Measurements from ENCODE around the gene TFF3.

DNA sequence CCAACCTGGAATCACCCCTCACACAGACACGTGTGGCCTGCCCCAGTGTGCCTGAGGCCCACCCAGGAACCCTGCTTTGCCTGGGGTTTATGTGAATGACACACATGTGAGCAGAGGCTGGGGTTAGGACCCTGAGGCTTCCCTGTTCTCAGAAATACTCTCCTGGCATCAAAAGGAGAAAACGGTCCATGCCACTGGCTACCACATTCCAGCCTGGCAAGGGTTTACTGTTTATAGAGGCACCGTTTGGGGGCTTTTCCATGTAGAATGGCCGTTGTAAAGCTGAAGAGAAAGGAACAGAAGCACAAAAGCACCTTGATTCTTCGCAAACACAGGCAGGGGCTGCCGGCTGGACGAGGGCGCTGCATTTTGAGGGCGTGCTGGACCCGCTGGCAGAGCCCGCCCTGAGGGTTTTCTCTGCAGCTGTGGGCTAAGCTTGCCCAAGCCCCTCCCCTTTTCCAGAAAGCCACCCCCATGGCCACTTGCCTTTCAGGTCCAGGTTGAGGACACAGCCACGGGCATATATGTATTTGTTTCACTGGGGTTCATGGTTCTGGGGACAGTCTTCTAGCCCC lies 13.0 kb downstream of the TFF3 start:
- no peak for TF ChIP-seq TAF1 (IDR thresholded peaks at IDR 0.05; ENCODE audit: borderline replicate concordance, insufficient read depth, low read length)
- no peak for TF ChIP-seq POLR2AphosphoS5 (IDR thresholded peaks at IDR 0.05; ENCODE audit: low read depth, low read length)
- no peak for TF ChIP-seq SIN3A (IDR thresholded peaks at IDR 0.05; ENCODE audit: borderline replicate concordance, insufficient read depth, low read length)
- TF ChIP-seq, protein P1, sequence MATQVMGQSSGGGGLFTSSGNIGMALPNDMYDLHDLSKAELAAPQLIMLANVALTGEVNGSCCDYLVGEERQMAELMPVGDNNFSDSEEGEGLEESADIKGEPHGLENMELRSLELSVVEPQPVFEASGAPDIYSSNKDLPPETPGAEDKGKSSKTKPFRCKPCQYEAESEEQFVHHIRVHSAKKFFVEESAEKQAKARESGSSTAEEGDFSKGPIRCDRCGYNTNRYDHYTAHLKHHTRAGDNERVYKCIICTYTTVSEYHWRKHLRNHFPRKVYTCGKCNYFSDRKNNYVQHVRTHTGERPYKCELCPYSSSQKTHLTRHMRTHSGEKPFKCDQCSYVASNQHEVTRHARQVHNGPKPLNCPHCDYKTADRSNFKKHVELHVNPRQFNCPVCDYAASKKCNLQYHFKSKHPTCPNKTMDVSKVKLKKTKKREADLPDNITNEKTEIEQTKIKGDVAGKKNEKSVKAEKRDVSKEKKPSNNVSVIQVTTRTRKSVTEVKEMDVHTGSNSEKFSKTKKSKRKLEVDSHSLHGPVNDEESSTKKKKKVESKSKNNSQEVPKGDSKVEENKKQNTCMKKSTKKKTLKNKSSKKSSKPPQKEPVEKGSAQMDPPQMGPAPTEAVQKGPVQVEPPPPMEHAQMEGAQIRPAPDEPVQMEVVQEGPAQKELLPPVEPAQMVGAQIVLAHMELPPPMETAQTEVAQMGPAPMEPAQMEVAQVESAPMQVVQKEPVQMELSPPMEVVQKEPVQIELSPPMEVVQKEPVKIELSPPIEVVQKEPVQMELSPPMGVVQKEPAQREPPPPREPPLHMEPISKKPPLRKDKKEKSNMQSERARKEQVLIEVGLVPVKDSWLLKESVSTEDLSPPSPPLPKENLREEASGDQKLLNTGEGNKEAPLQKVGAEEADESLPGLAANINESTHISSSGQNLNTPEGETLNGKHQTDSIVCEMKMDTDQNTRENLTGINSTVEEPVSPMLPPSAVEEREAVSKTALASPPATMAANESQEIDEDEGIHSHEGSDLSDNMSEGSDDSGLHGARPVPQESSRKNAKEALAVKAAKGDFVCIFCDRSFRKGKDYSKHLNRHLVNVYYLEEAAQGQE (IDR thresholded peaks at IDR 0.05; ENCODE audit: insufficient read depth in 1 of 2, low read depth in 2 of 2, low read length in 2 of 2) = no peak

All from PFSK-1 (cell line).